Esophagus squamous epithelium (tissue), 5 donors: ENCODE measurements around the gene IL10. TPM values are rescaled to one million over a fixed set of nuclear protein-coding genes. Genes with fewer than 3 reads are reported as not detected.
A peak's percentile ranks its signal among the peaks of the same experiment; 100 is the strongest.

Source experiments
- DNase-seq: peaks from one replicate; lab custom pipeline; 2025; lab: John Stamatoyannopoulos, UW
- H3K27ac ChIP-seq, 4 donors: fragments of 200-600 bp; sonication (generic); one replicate each; pipeline ENCODE4 v1.5.1; 2016 to 2019; ENCODE audit warnings: mild to moderate bottlenecking in 1 of 4
- H3K27me3 ChIP-seq, 4 donors: fragments of 200-600 bp; sonication (generic); 1 replicate in 3 of 4; 2 replicates in 1 of 4; pipeline versions ENCODE4 v1.5.1 to v1.6.0; 2017 to 2021; ENCODE audit warnings: antibody characterized with exemption in 1 of 4
- H3K36me3 ChIP-seq, 3 donors: fragments of 200-600 bp; sonication (generic); one replicate each; pipeline ENCODE4 v1.5.1; 2016 to 2019
- H3K4me1 ChIP-seq, 3 donors: fragments of 200-600 bp; sonication (generic); one replicate each; pipeline ENCODE4 v1.5.1; 2017 to 2019
- H3K4me3 ChIP-seq, 4 donors: fragments of 200-600 bp; sonication (generic); 1 replicate in 3 of 4; 2 replicates in 1 of 4; pipeline ENCODE4 v1.5.1; 2016 to 2019; ENCODE audit warnings: mild to moderate bottlenecking in 2 of 4, moderate library complexity in 1 of 4
- H3K9me3 ChIP-seq, 3 donors: fragments of 200-600 bp; sonication (generic); one replicate each; pipeline ENCODE4 v1.5.1; 2016 to 2019
- POLR2A ChIP-seq, 4 donors: fragments of 450-650 bp; IDR thresholded peaks; one replicate each; pipeline ENCODE4 v1.6.1; 2017; ENCODE audit warnings: antibody characterized with exemption in 4 of 4, mild to moderate bottlenecking in 4 of 4, moderate library complexity in 3 of 4
- WGBS, 2 donors: methylation state at CpG; one replicate each; pipeline ENCODE4 v1.1.5; 2018; 5-methylcytosine and 5-hydroxymethylcytosine counted together
- intact Hi-C: fragments of 100-400 bp; cut with DNase I; formaldehyde crosslinking; loops from one replicate; pipeline ENCODE4 v1.15.0; 2022
- total RNA-seq, 4 donors: library from RNA; depleted of rRNA; stranded (reverse); fragments of >200 nt; gene quantifications; one replicate each; pipeline ENCODE4 v1.1.0, GENCODE V29; 2016
- TF ChIP-seq, protein P1 (sequence below), 6 experiments: fragments of 450-650 bp in 4 of 6; fragments of 200-600 bp in 2 of 6; sonication (generic) in 2 of 6; IDR thresholded peaks; one replicate each; pipeline ENCODE4 v1.5.1; 2016 to 2019; ENCODE audit warnings: antibody characterized with exemption in 6 of 6, mild to moderate bottlenecking in 4 of 6, moderate library complexity in 4 of 6
- donor health status: DM: yes; HTN: yes; CAD: no.

IL10 gene
- total RNA-seq, 4 donors from 2014 or later, result 0.70 to 2.5 (median 1.5) TPM; not detected in 1

DNA sequence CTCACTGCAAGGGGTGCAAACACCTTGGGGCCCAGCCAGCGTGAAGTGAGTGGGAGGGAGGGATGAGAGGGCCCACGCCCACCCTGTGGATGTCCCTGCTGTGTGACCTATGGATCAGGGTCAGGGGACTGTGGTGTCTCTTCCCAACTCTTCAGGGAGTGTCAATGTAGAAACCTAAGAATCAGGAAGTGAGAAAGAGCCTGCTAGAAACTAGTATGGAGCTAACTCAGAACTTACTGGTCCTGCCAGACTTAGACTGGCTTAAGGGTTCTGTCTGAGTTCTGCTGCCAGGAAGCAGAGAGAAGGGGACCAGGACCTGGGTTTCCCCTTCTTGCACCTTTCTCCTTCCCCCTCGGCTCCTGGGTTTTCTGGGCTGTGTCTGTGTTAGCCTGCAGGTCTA, 1.8 kb upstream of the IL10 start:
- Histone ChIP-seq H3K4me1 (peaks cover 0 to 23% (median 0%) of the 10 kb centered on the region in 3 donors), H3K27ac (peak overlapping the region in 1 of 4 donors; percentile 21), H3K27me3 (peaks cover 0 to 28% (median 0%) of the 10 kb centered on the region in 4 donors), H3K4me3 (no peak overlapping the region), H3K9me3 (no peaks in the 10 kb centered on the region), H3K36me3 (no peaks in the 10 kb centered on the region)
- WGBS, 2 donors, result 13 to 82% methylated on average over 1 to 3 of the region's 3 CpGs
- intact Hi-C loops, result no loop called here
- TF ChIP-seq POLR2A (IDR thresholded peaks at IDR 0.05), result no peak
- TF ChIP-seq, protein P1, sequence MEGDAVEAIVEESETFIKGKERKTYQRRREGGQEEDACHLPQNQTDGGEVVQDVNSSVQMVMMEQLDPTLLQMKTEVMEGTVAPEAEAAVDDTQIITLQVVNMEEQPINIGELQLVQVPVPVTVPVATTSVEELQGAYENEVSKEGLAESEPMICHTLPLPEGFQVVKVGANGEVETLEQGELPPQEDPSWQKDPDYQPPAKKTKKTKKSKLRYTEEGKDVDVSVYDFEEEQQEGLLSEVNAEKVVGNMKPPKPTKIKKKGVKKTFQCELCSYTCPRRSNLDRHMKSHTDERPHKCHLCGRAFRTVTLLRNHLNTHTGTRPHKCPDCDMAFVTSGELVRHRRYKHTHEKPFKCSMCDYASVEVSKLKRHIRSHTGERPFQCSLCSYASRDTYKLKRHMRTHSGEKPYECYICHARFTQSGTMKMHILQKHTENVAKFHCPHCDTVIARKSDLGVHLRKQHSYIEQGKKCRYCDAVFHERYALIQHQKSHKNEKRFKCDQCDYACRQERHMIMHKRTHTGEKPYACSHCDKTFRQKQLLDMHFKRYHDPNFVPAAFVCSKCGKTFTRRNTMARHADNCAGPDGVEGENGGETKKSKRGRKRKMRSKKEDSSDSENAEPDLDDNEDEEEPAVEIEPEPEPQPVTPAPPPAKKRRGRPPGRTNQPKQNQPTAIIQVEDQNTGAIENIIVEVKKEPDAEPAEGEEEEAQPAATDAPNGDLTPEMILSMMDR (IDR thresholded peaks at IDR 0.05), result no peak
- DNase-seq, result no peak

DNA sequence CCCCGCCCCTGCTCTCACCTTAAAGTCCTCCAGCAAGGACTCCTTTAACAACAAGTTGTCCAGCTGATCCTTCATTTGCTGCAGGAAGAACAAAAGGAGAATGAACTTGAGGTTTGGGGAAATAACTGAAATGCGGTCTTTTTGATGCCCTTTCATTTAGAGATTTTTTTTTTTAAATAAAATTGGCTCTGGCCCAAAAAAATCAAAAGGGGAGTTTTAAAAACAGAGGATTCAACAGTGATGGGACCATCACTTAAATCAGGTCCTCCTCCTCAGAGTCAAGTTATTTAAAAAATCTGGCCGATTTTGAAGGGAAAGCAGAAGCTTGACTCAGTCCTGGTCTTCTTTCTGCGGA, 979 bp downstream of the IL10 start:
- peak overlapping the region in 1 of 4 donors; percentile 29 for H3K4me3 ChIP-seq
- 44 to 48% methylated on average over 4 of the region's 4 CpGs for WGBS, 2 donors
- peaks cover 0 to 34% (median 0%) of the 10 kb centered on the region in 4 donors for H3K27me3 ChIP-seq
- no peak for DNase-seq
- H3K36me3 ChIP-seq, result no peaks in the 10 kb centered on the region
- intact Hi-C loops, result no loop called here
- no peaks in the 10 kb centered on the region for H3K9me3 ChIP-seq
- peak overlapping the region in 2 of 4 donors; percentile 50 to 60 for H3K27ac ChIP-seq
- peaks cover 0 to 28% (median 0%) of the 10 kb centered on the region in 3 donors for H3K4me1 ChIP-seq
- TF ChIP-seq, protein P1 (IDR thresholded peaks at IDR 0.05), result no peak
- no peak for TF ChIP-seq POLR2A (IDR thresholded peaks at IDR 0.05)

DNA sequence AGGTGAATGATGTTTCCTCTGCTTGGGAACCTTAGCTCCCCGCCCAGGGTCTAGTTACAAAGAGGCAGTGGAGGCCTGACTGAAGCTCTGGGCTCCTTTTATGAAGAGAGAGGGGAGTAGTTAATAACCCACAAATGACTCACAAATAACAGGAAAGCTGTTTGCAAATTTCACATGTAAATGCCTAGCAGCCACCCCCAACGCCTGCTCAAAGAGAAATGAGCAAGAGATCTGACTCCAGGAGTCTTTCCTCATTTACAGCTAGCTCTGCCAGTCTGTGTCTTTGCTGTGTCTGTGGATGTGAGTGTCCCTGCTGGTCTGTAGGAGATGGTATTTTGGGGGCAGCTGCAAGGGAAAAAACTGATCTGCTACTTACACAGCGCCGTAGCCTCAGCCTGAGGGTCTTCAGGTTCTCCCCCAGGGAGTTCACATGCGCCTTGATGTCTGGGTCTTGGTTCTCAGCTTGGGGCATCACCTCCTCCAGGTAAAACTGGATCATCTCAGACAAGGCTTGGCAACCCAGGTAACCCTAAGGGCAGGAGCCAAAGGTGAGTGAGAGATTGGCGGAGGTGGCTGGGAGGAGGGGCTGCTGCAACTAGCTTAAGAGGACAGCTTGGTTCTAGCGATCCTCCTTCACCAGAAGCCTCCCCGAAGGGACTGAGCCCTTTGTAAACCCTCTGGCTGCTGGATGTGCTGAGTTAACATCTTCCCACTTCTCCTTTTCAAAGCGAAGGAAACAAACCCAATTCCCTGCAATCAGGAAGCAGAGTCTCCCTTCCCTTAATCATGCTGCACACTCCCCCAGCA, 1.6 kb downstream of the IL10 start, which contains the start of gene IL19:
TSS of gene IL19 (plus strand) at position 243 of the 807 bp plus-strand sequence. CDS start 65,890 bp downstream, outside the sequence.
- H3K27me3 ChIP-seq, result peaks cover 0 to 34% (median 0%) of the 10 kb centered on the region in 4 donors
- no peak for DNase-seq

DNA sequence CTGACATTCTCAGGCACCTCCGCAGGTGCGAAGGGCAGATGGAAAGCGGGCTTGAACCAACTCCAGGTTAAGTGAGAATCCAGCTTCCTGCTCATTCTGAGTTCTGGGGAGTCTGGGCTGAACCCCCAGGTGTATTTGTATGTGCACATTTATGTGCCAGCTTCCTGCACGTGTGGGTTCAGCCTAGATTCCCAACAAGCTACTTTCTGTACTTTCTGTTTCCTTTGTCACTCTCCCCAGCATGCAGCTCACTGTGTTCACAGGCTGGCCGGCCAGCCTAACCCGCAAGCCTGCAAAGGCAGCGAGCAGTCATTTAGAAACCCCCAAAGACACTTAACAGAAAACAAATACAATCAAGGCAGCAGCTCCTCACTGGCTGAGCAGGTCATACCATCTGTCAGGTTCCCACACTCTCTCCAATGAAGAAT, 3.0 kb downstream of the IL10 start:
- Histone ChIP-seq H3K4me1 (peaks cover 0 to 34% (median 0%) of the 10 kb centered on the region in 3 donors), H3K9me3 (no peaks in the 10 kb centered on the region), H3K36me3 (no peaks in the 10 kb centered on the region), H3K27ac (peak overlapping the region in 1 of 4 donors; percentile 67), H3K4me3 (peak overlapping the region in 1 of 4 donors; percentile 16), H3K27me3 (peaks cover 0 to 32% (median 0%) of the 10 kb centered on the region in 4 donors)
- no peak for TF ChIP-seq POLR2A (IDR thresholded peaks at IDR 0.05)
- TF ChIP-seq, protein P1 (IDR thresholded peaks at IDR 0.05), result no peak
- no peak for DNase-seq
- intact Hi-C loops, result no loop called here
- WGBS, 2 donors, result 72 to 73% methylated on average over 4 to 7 of the region's 7 CpGs

More for the DNA sequence above, 1.6 kb downstream of the IL10 start, which contains the start of gene IL19:
- Histone ChIP-seq H3K4me1 (peaks cover 0 to 34% (median 0%) of the 10 kb centered on the region in 3 donors), H3K4me3 (peak within 1 kb of the TSS in 2 of 4 donors; percentile 1 to 29), H3K9me3 (no peaks in the 10 kb centered on the region), H3K36me3 (no peaks in the 10 kb centered on the region), H3K27ac (peak within 1 kb of the TSS; percentile 13 to 67 (median 35))
- peak in 2 of 4 donors; percentile 24 to 40 for TF ChIP-seq POLR2A (IDR thresholded peaks at IDR 0.05)
- TF ChIP-seq, protein P1 (IDR thresholded peaks at IDR 0.05), result no peak
- 50 to 62% methylated on average over 6 to 8 of the region's 9 CpGs for WGBS, 2 donors
- intact Hi-C loops, result no loop called here
